Measurements from ENCODE around the gene KLC3.

- TF ChIP-seq POLR2A (IDR thresholded peaks at IDR 0.05), result no peak
- no peak for TF ChIP-seq POLR2AphosphoS5 (IDR thresholded peaks at IDR 0.05)
- no peak for TF ChIP-seq CTCF (IDR thresholded peaks at IDR 0.05)
- TF ChIP-seq EP300 (IDR thresholded peaks at IDR 0.05), result no peak
These were observed 25.2 kb upstream of the KLC3 start for GRCh38 chr19:45315304-45315703.

Measured in sigmoid colon (tissue), 4 donors.